Fibroblast of mammary gland (primary cell): Measurements from ENCODE around the gene UTP14C.
"Not testable (repeated sequence)": the region's sequence is repeated elsewhere in the genome, so short reads cannot be mapped to it uniquely, and the experiment has no call there.

Source experiments
- DNase-seq: peaks from one replicate; pipeline ENCODE4 v3.0.0-alpha.2; 2010; ENCODE audit warnings: low read depth
- H3K4me3 ChIP-seq: 2 replicates; pipeline ENCODE4 v1.5.1; 2011; ENCODE audit warnings: low read depth, mild to moderate bottlenecking, low read length, moderate library complexity; ENCODE audit not compliant: control insufficient read depth
- TF ChIP-seq, protein P1 (sequence below): conservative IDR thresholded peaks from 2 replicates; pipeline ENCODE4 v1.5.1; 2011; ENCODE audit warnings: low read depth, low read length, inconsistent platforms; ENCODE audit not compliant: control insufficient read depth, insufficient read depth

The UTP14C gene

DNA sequence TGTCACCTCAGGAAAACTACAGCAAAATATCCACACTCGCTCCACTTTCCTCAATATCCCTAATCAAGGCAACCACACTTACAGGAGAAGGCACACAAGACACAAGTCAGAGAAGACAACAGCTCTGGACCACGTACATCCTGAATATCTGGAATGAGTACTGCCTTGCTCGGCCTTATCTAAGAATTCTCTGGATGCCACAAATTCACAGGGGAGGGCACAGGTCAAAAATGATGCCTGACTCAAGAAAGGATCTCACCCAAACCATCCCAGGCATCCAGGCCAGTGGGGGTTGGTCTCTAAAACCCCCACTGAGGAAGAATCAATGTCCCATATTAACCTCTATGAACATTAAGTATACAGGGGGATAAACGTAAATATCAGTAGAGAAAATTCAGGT is 43.1 kb upstream of the UTP14C start:
- no peak for DNase-seq
- TF ChIP-seq, protein P1, sequence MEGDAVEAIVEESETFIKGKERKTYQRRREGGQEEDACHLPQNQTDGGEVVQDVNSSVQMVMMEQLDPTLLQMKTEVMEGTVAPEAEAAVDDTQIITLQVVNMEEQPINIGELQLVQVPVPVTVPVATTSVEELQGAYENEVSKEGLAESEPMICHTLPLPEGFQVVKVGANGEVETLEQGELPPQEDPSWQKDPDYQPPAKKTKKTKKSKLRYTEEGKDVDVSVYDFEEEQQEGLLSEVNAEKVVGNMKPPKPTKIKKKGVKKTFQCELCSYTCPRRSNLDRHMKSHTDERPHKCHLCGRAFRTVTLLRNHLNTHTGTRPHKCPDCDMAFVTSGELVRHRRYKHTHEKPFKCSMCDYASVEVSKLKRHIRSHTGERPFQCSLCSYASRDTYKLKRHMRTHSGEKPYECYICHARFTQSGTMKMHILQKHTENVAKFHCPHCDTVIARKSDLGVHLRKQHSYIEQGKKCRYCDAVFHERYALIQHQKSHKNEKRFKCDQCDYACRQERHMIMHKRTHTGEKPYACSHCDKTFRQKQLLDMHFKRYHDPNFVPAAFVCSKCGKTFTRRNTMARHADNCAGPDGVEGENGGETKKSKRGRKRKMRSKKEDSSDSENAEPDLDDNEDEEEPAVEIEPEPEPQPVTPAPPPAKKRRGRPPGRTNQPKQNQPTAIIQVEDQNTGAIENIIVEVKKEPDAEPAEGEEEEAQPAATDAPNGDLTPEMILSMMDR = no peak
- no peak overlapping the region for H3K4me3 ChIP-seq

DNA sequence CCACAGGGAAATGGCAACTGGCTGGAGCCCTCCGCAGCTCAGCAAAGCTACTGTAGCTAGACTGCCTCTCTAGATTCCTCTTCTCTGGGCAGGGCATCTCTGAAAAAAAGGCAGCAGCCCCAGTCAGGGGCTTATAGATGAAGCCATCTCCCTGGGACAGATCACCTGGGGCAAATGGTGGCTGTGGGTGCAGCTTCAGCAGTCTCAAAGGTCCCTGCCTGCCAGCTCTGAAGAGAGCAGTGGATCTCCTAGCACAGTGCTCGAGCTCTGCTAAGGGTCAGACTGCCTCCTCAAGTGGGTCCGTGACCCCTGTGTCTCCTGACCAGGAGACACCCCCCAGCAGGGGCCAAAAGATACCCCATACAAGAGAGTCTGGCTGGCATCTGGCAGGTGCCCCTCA is 41.2 kb upstream of the UTP14C start:
- H3K4me3 ChIP-seq, DNase-seq: not testable (repeated sequence)

DNA sequence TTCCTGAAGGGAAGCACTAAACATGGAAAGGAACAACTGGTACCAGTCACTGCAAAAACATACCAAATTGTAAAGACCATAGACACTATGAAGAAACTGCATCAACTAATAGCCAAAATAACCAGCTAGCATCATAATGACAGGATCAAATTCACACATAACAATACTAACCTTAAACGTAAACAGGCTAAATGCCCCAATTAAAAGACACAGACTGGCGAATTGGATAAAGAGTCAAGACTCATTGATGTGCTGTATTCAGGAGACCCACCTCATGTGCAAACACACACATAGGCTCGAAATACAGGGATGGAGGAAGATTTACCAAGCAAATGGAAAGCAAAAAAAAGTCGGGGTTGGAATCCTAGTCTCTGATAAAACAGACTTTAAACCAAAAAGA is 39.6 kb upstream of the UTP14C start:
- not testable (repeated sequence) for H3K4me3 ChIP-seq

DNA sequence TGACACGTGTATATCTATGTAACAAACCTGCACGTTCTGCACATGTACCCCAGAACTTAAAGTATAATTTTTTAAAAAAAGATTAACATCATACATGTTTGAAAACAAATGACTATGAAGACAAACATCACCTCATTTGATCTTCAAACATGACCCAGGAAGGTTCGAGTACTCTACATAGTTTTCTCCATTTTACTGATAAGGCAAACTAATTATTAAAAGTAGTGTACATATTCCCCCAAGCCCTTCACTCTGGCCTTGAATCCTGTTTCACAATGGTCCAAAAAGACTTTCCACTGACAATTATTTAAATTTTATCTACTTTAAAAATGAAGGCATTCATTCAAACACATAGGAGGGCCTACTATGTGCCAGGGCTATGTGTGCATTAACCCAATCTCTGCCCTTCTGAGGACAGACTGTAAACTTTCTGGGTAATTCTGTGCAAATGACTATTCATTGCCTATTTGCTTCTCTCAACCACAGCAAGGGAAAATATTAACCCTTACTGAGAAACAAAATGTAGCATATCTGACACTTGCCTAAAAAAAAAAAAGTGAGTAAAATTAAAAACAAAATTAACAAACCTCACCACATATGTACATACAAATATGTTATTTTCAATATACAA is 35.4 kb upstream of the UTP14C start:
- TF ChIP-seq, protein P1 = no peak
- no peak for DNase-seq
- H3K4me3 ChIP-seq = no peak overlapping the region

More for the DNA sequence above, 39.6 kb upstream of the UTP14C start:
- not testable (repeated sequence) for DNase-seq

DNA sequence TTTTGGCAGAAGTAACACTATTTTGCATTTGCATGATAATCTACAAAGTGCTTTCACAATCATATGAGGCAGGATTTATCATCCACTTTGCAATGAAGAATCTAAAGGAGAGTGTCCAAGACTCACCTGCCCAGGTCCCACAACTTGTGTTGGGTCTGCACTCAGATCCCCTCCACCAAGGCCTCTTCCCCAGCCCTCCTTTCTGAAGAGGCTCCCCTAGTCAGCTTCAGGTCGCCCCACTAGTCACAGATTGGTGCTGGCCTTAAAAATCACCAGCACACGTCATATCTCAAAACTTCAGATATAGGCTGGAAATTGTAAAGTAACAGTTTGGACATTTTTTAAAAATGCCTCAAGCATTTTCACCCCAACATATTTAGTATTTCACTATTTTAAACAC is 30.8 kb upstream of the UTP14C start:
- TF ChIP-seq, protein P1 = no peak
- DNase-seq = no peak
- no peak overlapping the region for H3K4me3 ChIP-seq

DNA sequence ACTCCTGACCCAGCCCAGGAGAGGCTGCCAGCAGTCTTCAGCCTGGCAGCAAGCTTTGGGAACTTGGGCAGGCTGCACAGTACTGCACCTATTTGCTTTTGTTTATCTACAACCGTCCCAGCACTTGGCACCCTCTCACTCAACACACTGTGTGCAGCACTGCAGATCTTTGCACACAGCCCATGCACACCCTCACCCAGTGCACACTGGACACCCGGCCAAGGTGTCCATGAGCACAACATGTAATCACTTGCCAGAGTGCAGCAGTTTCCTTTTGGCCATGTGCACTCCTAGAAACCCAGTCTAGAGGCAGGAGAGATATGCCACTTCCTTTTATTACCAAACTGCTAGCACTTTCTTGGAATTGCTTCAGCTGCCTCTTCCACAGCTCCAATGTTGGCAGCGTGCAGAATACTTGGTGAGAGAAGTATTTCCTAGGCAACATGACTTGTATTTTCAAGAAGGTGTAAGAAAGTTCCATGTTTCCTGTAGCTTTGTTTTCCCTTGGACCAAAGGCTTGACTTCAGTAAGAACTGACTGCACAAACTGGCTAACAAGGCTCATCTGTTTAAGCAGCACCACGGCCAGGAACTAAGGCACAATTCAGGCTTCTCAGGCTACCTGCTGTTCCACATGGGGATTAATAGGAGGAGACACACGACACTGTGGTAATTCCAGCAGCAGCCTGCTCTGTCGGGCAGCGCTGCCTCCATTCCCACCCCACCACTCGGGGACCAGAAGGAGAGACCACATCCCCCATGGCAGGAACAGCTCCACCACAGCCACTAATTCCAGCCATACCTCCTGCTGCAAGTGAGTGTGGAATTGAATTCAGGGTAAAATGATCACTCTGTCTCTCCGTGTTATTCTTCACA is 28.6 kb upstream of the UTP14C start:
- no peak overlapping the region for H3K4me3 ChIP-seq
- TF ChIP-seq, protein P1 = no peak
- DNase-seq = no peak

DNA sequence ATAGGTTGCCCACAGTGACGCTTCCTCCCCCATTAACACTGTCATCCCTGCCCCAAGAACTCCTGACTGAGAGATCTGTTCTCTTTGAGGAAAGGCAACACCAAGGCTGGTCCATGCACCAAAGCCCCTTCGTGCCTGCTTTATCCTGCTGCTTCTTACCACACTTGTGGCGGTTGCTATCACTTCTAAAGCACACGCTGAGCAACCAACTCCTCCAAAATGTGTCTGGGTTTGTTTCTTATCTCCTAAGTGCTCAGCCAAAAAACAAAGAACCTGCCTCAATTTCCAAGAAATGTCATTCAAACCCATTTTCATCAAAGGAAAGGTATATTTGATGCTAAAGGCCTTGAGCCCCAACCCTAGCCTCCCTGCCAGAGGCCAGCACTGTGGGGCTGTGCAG is 27.9 kb upstream of the UTP14C start:
- TF ChIP-seq, protein P1 = no peak
- no peak for DNase-seq
- no peak overlapping the region for H3K4me3 ChIP-seq
